Stimulated activated CD4-positive, alpha-beta T cell treated with anti-CD3 and anti-CD28 coated beads, Interleukin-12 subunit alpha, Interleukin-12 subunit beta, amount 100 ng/mL, for 48 hours (primary cell): ENCODE data around the gene WFDC10A.
"Not testable (repeated sequence)": the region's sequence is repeated elsewhere in the genome, so short reads cannot be mapped to it uniquely, and the experiment has no call there.

Experiments used
- DNase-seq, 3 donors: peaks; one replicate each; pipeline ENCODE4 v3.0.0-alpha.2; 2020; ENCODE audit warnings: low read depth in 2 of 3, low spot score in 1 of 3

WFDC10A gene

DNA sequence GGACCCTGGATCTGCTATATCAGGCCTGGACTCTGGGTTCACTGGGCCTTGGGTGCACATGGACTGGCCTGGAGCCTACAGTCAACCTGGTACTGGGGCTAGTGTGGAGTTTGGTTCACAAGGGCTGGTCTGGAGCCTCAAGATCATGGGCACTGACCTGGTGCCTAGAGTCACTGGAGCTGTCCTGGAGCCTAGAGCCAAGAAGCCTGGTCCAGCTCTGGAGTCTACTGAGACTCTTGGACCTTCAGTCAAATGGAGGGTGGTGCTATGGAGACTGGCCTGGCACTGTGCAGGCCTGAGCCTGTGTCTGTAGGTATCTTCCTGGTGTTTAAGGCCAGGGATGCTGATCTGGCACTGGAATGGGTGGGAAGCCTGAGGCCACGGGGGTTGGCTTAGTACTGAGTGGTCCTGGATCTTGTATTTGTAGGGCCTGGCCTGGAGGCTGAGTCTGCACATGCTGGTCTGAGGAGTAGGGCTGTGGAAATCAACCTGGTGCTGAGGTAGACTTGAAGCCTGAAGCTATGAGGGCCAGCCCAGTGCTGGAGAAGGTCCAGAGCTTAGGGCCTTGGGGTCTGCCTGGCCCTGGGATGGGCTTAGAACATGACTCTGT lies 18.0 kb downstream of the WFDC10A start:
- no peak for DNase-seq

GRCh38 chr20:45649312-45649863 lies 19.8 kb downstream of the WFDC10A start:
- no peak for DNase-seq

DNA sequence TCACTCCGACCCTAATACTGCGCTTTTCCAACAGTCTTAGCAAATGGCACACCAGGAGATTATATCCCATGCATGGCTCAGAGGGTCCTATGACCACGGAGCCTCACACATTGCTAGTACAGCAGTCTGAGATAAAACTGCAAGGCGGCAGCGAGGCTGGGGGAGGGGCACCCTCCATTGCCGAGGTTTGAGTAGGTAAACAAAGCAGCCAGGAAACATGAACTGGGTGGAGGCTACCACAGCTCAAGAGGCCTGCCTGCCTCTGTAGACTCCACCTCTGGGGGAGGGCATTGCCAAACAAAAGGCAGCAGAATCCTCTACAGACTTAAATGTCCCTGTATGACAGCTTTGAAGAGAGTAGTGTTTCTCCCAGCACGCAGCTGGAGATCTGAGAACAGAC lies 22.2 kb downstream of the WFDC10A start:
- not testable (repeated sequence) for DNase-seq

DNA sequence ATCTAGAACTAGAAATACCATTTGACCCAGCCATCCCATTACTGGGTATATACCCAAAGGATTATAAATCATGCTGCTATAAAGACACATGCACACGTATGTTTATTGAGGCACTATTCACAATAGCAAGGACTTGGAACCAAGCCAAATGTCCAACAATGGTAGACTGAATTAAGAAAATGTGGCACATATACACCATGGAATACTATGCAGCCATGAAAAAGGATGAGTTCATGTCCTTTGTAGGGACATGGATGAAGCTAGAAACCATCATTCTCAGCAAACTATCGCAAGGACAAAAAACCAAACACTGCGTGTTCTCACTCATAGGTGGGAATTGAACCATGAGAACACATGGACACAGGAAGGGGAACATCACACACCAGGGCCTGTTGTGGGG lies 27.5 kb downstream of the WFDC10A start:
- DNase-seq, result not testable (repeated sequence)

DNA sequence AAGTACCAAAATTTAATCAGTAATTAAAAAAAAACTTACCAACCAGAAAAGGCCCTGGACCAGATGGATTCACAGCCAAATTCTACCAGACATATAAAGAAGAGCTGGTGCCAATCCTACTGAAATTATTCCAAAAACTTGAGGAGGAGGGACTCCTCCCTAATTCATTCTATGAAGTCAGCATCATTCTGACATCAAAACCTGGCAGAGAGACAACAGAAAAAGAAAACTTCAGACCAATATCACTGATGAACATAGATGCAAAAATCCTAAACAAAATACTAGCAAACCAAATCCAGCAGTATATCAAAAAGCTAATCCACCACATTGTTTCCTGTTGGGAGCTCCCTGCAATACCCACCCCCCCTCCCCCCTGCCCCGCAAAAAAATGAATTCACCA lies 40.6 kb downstream of the WFDC10A start, which contains the start of gene WFDC11:
Gene WFDC11 (minus strand): TSS at position 101 of the 400 bp plus-strand sequence. CDS start 19,639 bp downstream, outside the sequence.
- DNase-seq, result no peak

DNA sequence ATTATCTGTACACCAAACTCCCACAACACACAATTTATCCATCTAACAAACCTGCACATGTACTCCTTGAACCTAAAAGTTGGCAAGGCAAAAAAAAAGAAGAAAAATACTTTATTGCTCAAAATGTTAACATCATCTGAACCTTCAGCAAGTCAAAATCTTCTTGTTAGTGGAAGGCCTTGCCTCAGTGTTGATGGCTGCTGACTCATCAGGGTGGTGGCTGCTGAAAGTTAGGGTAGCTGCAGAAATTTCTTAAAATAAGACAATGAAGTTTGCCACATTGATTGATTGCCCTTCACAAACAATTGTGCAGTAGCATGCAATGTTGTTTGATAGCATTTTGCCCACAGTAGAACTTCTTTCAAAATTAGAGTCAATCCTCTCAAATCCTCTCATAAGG lies 43.2 kb downstream of the WFDC10A start:
- DNase-seq, result no peak

GRCh38 chr20:45679650-45680049 lies 50.1 kb downstream of the WFDC10A start:
- no peak for DNase-seq
